Tibial nerve (tissue), 4 donors: Measurements from ENCODE around the gene ALOX5AP. TPM values are rescaled to one million over a fixed set of nuclear protein-coding genes. Genes with fewer than 3 reads are reported as not detected.

Experiments used
- DNase-seq, 2 donors: peaks; one replicate each; pipeline ENCODE4 v3.0.0-alpha.2; 2019; ENCODE audit warnings: low spot score in 2 of 2
- H3K27ac ChIP-seq, 4 donors: fragments of 200-600 bp; sonication (generic) in 3 of 4; one replicate each; pipeline ENCODE4 v1.5.1; 2017 to 2019; ENCODE audit warnings: mild to moderate bottlenecking in 1 of 4
- H3K27me3 ChIP-seq, 2 donors: fragments of 200-600 bp; sonication (generic) in 1 of 2; one replicate each; pipeline versions ENCODE4 v1.5.1 to v1.6.0; 2017 to 2019
- H3K36me3 ChIP-seq, 3 donors: fragments of 200-600 bp; sonication (generic); one replicate each; pipeline ENCODE4 v1.5.1; 2018 to 2019
- H3K4me1 ChIP-seq, 4 donors: fragments of 200-600 bp; sonication (generic) in 3 of 4; one replicate each; pipeline ENCODE4 v1.5.1; 2017 to 2019
- H3K4me3 ChIP-seq, 4 donors: fragments of 200-600 bp; sonication (generic) in 3 of 4; one replicate each; pipeline ENCODE4 v1.5.1; 2017 to 2019; ENCODE audit warnings: mild to moderate bottlenecking in 1 of 4, moderate library complexity in 1 of 4
- H3K9me3 ChIP-seq, 4 donors: fragments of 200-600 bp; sonication (generic) in 3 of 4; one replicate each; pipeline ENCODE4 v1.5.1; 2017 to 2019
- CTCF ChIP-seq, 5 experiments: fragments of 200-600 bp in 3 of 5; fragments of 450-650 bp in 2 of 5; sonication (generic) in 3 of 5; IDR thresholded peaks; one replicate each; pipeline ENCODE4 v1.5.1; 2016 to 2019; ENCODE audit warnings: antibody characterized with exemption in 5 of 5, mild to moderate bottlenecking in 3 of 5, moderate library complexity in 2 of 5
- EP300 ChIP-seq, 2 donors: sonication (generic); formaldehyde crosslinking; IDR thresholded peaks; one replicate each; pipeline ENCODE4 v1.6.1; 2017; ENCODE audit warnings: antibody characterized with exemption in 2 of 2, mild to moderate bottlenecking in 1 of 2
- POLR2A ChIP-seq, 2 donors: fragments of 450-650 bp; IDR thresholded peaks; one replicate each; pipeline ENCODE4 v1.6.1; 2017; ENCODE audit warnings: antibody characterized with exemption in 2 of 2, mild to moderate bottlenecking in 2 of 2, moderate library complexity in 2 of 2
- whole genome bisulfite sequencing, 2 donors: methylation state at CpG; one replicate each; pipeline ENCODE4 v1.1.5; 2018; 5-methylcytosine and 5-hydroxymethylcytosine counted together
- total RNA-seq, 4 donors: library from RNA; depleted of rRNA; stranded (reverse); fragments of >200 nt; gene quantifications; one replicate each; pipeline ENCODE4 v1.1.0, GENCODE V29; 2016

ALOX5AP gene
- total RNA-seq, 4 donors from 2014 or later = 25.3 to 41.4 (median 33.1) TPM

GRCh38 chr13:30757026-30757742, 21.8 kb downstream of the ALOX5AP start:
- 67 to 74% methylated on average over 9 of the region's 9 CpGs for WGBS, 2 donors
- DNase-seq = no peak
- Histone ChIP-seq H3K9me3 (no peaks in the 10 kb centered on the region), H3K27me3 (no peaks in the 10 kb centered on the region), H3K4me3 (no peak overlapping the region), H3K36me3 (no peaks in the 10 kb centered on the region), H3K4me1 (no peaks in the 10 kb centered on the region), H3K27ac (no peak overlapping the region)
- TF ChIP-seq POLR2A (IDR thresholded peaks at IDR 0.05) (no peak), CTCF (IDR thresholded peaks at IDR 0.05) (no peak), EP300 (IDR thresholded peaks at IDR 0.05) (no peak)

GRCh38 chr13:30759748-30760147, 24.4 kb downstream of the ALOX5AP start:
- H3K9me3 ChIP-seq = no peaks in the 10 kb centered on the region
- DNase-seq = no peak
- 91 to 96% methylated on average over 3 of the region's 3 CpGs for WGBS, 2 donors
- H3K27me3 ChIP-seq = no peaks in the 10 kb centered on the region
- H3K4me3 ChIP-seq = no peak overlapping the region
- H3K27ac ChIP-seq = no peak overlapping the region
- no peak for TF ChIP-seq POLR2A (IDR thresholded peaks at IDR 0.05)
- H3K36me3 ChIP-seq = no peaks in the 10 kb centered on the region
- no peaks in the 10 kb centered on the region for H3K4me1 ChIP-seq

GRCh38 chr13:30762643-30763042, 27.3 kb downstream of the ALOX5AP start:
- H3K4me1 ChIP-seq = no peaks in the 10 kb centered on the region
- H3K27me3 ChIP-seq = no peaks in the 10 kb centered on the region
- H3K4me3 ChIP-seq = no peak overlapping the region
- no peak for DNase-seq
- H3K27ac ChIP-seq = no peak overlapping the region
- no peaks in the 10 kb centered on the region for H3K9me3 ChIP-seq
- no peaks in the 10 kb centered on the region for H3K36me3 ChIP-seq
- TF ChIP-seq CTCF (IDR thresholded peaks at IDR 0.05) (no peak), EP300 (IDR thresholded peaks at IDR 0.05) (no peak), POLR2A (IDR thresholded peaks at IDR 0.05) (no peak)
- 84 to 90% methylated on average over 4 of the region's 4 CpGs for WGBS, 2 donors

GRCh38 chr13:30763786-30764413, 28.6 kb downstream of the ALOX5AP start:
- TF ChIP-seq CTCF (IDR thresholded peaks at IDR 0.05) (no peak), EP300 (IDR thresholded peaks at IDR 0.05) (no peak), POLR2A (IDR thresholded peaks at IDR 0.05) (no peak)
- 71 to 77% methylated on average over 8 of the region's 8 CpGs for WGBS, 2 donors
- no peak overlapping the region for H3K4me3 ChIP-seq

GRCh38 chr13:30766231-30766630, 30.9 kb downstream of the ALOX5AP start:
- Histone ChIP-seq H3K27me3 (no peaks in the 10 kb centered on the region), H3K27ac (no peak overlapping the region), H3K4me3 (no peak overlapping the region), H3K36me3 (no peaks in the 10 kb centered on the region), H3K4me1 (no peaks in the 10 kb centered on the region), H3K9me3 (no peaks in the 10 kb centered on the region)
- WGBS, 2 donors = 34 to 67% methylated on average over 2 of the region's 2 CpGs
- TF ChIP-seq POLR2A (IDR thresholded peaks at IDR 0.05) (no peak), EP300 (IDR thresholded peaks at IDR 0.05) (no peak), CTCF (IDR thresholded peaks at IDR 0.05) (no peak)
- DNase-seq = no peak

More at GRCh38 chr13:30763786-30764413, 28.6 kb downstream of the ALOX5AP start:
- H3K27ac ChIP-seq = no peak overlapping the region
- no peak for DNase-seq
- H3K36me3 ChIP-seq = no peaks in the 10 kb centered on the region
- no peaks in the 10 kb centered on the region for H3K9me3 ChIP-seq
- H3K27me3 ChIP-seq = no peaks in the 10 kb centered on the region
- H3K4me1 ChIP-seq = no peaks in the 10 kb centered on the region
